C4-2B (cell line): ENCODE data around the gene ULK1.

Source experiments
- H3K27ac ChIP-seq: fragments of 450-650 bp; 2 replicates; pipeline ENCODE4 v1.5.1; 2017
- ZFX ChIP-seq: fragments of 450-650 bp; IDR thresholded peaks from 2 replicates; pipeline ENCODE4 v1.6.1; 2017
- TF ChIP-seq, protein P1 (sequence below): fragments of 450-650 bp; conservative IDR thresholded peaks from 2 replicates; pipeline ENCODE4 v1.5.1; 2017; ENCODE audit warnings: mild to moderate bottlenecking

ULK1 gene

DNA sequence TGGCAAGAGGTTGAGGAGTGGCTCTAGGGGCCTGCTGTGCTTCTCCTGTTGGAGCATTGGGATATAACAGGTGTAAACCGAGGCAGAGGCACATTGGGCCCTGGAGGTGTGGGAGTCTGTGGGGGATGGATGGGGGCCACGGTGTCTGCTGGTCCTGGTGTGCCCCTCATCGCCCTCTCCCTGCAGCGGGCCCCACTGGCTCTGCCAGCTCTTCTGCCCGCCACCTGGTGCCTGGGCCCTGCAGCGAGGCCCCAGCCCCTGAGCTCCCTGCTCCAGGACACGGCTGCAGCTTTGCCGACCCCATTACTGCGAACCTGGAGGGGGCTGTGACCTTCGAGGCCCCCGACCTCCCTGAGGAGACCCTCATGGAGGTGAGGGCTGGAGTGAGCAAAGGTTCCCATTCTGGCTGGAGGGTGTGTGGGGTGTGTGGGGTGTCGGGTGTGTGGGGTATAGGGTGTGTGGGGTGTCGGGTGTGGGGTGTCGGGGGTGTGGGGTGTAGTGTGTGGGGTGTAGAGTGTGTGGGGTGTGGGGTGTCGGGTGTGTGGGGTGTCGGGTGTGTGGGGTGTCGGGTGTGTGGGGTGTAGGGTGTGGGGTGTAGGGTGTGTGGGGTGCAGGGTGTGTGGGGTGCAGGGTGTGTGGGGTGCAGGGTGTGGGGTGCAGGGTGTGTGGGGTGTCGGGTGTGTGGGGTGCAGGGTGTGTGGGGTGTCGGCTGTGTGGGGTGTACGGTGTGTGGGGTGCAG lies 24.1 kb downstream of the ULK1 start:
- H3K27ac ChIP-seq = no peak overlapping the region
- TF ChIP-seq, protein P1, sequence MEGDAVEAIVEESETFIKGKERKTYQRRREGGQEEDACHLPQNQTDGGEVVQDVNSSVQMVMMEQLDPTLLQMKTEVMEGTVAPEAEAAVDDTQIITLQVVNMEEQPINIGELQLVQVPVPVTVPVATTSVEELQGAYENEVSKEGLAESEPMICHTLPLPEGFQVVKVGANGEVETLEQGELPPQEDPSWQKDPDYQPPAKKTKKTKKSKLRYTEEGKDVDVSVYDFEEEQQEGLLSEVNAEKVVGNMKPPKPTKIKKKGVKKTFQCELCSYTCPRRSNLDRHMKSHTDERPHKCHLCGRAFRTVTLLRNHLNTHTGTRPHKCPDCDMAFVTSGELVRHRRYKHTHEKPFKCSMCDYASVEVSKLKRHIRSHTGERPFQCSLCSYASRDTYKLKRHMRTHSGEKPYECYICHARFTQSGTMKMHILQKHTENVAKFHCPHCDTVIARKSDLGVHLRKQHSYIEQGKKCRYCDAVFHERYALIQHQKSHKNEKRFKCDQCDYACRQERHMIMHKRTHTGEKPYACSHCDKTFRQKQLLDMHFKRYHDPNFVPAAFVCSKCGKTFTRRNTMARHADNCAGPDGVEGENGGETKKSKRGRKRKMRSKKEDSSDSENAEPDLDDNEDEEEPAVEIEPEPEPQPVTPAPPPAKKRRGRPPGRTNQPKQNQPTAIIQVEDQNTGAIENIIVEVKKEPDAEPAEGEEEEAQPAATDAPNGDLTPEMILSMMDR = no peak
- no peak for TF ChIP-seq ZFX

DNA sequence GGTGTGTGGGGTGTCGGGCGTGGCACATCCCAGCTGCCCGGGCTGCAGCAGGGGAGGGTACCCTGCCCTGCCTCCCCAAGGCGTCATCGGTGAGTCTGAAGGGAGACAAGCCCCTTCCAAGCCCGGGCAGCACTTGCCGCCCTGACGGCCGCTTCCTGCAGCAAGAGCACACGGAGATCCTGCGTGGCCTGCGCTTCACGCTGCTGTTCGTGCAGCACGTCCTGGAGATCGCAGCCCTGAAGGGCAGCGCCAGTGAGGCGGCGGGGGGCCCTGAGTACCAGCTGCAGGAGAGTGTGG lies 24.6 kb downstream of the ULK1 start:
- no peak for TF ChIP-seq ZFX
- TF ChIP-seq, protein P1 = no peak
- H3K27ac ChIP-seq = no peak overlapping the region

DNA sequence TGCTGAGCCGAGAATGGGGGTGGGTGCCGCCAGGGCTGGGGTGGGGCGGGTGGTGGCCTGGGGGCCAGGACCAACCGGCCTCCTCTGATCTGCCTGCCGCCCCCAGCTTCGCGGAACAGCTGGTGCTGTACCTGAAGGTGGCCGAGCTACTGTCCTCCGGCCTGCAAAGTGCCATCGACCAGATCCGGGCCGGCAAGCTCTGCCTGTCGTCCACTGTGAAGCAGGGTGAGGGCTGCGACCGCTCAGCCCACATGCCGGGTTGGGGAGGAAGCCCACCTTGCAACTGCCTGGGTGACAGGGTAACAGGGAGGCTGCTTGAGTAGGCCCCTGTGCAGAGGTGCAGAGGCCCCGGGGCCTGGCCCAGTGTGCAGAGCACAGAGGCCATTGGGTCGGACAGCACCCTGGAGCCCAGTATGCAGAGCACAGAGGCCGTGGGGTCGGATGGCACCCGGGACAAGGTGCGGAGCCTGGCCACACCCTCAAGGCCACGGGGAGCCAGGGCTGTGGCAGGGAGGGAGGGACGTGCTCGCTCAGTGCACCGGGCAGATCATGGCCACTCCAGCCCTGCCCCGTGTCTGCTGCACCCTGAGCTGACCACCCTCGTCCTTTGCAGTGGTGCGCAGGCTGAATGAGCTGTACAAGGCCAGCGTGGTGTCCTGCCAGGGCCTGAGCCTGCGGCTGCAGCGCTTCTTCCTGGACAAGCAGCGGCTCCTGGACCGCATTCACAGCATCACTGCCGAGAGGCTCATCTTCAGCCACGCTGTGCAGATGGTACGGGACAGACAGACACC lies 25.1 kb downstream of the ULK1 start:
- H3K27ac ChIP-seq = no peak overlapping the region
- TF ChIP-seq ZFX = no peak
- TF ChIP-seq, protein P1 = no peak

DNA sequence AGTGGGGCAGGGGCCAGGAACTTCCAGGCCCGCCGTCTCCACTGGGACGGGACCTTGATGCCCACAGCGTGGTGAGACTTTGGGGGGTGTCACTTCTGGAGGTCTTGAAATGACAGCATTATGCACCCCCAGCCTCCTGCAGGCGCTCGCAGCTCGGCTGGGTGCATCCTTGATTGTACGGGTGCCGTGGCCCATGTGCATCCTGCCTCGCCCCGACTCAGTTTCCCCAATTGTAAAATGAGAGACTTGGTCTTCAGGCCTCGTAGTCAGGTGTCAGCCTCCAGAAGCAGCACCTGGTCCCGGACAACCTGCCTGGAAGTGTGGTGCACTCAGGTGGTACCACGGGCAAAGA lies 25.7 kb downstream of the ULK1 start:
- no peak overlapping the region for H3K27ac ChIP-seq
- TF ChIP-seq ZFX = no peak
- TF ChIP-seq, protein P1 = no peak

DNA sequence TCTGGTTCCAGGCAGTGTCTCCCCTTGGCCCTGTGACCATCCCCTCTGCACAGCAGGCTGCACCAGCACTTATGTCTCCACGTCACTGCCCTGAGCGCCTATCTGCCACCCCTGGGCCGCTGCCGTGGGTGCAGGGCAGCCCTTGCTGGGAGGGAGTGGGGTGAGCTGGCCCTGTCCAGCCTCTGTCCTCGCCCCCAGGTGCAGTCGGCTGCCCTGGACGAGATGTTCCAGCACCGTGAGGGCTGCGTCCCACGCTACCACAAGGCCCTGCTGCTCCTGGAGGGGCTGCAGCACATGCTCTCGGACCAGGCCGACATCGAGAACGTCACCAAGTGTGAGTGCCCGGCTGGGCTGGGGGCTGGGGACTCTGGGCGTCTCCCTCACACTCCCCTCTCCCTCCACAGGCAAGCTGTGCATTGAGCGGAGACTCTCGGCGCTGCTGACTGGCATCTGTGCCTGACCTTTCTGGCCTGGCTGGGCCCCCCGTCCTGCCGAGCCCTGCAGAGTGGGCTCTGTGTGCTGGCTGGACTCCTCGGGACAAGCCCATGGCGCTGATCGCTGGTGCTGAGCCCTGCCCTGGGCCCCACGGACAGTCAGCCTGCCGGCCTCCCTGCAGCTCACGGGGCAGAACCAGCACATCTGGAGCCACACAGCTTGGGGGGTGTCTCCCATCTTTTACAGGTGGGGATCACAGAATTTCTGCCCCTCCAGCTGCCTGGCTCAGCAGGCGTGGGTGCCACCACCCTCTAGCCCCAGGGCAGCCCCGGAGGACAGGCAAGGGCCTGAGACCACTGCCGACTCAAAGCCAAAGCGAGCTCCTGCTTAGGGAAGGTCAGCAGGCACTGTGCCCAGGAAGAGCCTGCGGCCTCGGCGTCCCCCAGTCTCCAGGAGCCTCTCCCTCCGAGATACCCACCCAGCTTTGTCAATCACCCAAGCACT lies 26.7 kb downstream of the ULK1 start:
- H3K27ac ChIP-seq = no peak overlapping the region
- TF ChIP-seq, protein P1 = no peak
- no peak for TF ChIP-seq ZFX

DNA sequence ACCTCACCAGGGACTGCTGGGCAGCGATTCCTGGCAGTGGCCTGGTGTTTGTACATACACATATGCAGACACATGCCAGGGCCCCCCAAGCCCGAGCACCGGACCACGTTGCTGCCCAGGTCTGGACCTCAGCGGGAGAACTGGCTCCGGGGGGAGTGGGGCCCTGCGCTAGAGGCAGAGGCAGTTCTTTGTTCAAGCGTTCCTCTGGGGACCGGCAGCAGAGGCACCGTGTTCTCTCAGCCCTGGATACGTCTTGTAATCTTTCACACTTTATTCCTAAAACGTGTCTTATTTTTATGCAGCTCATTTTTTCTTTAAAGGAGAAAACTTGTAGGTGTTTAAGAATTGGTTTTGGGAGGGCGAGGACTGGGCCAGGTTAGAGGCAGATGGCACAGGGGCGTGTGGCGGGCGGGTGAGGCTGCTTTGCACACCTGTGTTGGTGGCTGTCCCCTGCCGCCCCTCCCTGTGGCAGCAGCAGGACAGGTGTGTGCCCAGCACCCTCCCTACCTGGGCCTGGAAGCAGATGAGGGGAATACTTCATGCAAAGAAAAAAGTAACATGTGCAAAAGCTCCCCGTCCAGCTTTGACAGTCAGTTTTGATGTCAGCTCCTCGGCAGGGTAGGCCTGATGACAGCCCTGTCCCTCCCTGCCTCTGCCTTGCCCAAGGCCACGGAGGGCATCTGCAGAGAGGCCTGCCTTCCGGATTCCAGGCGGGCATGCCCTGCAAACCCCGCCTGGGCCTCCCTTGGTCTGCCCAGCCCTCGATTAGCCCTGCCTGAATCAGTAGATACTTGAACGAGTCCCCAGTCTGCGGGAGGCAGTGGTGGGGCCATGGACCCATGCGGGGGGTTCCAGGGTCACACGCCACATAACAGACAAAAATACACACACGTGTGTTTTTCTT lies 27.7 kb downstream of the ULK1 start:
- H3K27ac ChIP-seq = no peak overlapping the region
- TF ChIP-seq, protein P1 = no peak
- no peak for TF ChIP-seq ZFX
